Activated CD4-positive, alpha-beta T cell treated with anti-CD3 and anti-CD28 coated beads, Interleukin-2, amount 50 U/mL, for 24 hours (primary cell): ENCODE measurements around the gene PCSK7.
"Not testable (repeated sequence)": the region's sequence is repeated elsewhere in the genome, so short reads cannot be mapped to it uniquely, and the experiment has no call there.

Experiments
- DNase-seq, 2 donors: peaks; one replicate each; pipeline ENCODE4 v3.0.0-alpha.2; 2020; ENCODE audit warnings: low read depth in 1 of 2, low spot score in 1 of 2

Gene PCSK7

GRCh38 chr11:117231842-117232091 is at the start of gene PCSK7:
Gene PCSK7, minus strand, starts transcription at chr11:117232073. Its CDS starts 2,229 bp downstream, at chr11:117229844.
- no peak for DNase-seq

DNA sequence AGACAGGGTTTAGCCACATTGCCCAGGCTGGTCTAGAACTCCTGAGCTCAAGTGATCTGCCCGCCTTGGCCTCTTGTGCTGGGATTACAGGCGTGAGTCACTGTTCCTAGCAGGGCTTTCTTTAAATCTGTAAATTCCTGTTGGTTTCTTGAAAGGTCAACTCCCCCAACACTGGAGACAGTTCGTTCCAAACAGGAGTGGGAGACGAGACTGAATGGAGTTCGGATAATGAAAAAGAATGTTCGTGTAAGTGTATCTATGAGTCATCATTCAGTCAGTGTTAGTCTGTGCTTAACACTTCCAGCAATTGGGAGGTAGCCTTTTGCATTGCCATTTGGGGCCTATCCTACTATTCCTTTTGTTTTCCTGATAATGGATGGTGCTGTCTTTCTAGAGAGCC is 49.3 kb upstream of the PCSK7 start:
- DNase-seq: no peak

GRCh38 chr11:117279711-117280376 is 48.0 kb upstream of the PCSK7 start:
- no peak for DNase-seq

- DNase-seq: no peak
Observed at GRCh38 chr11:117278347-117278746, 46.5 kb upstream of the PCSK7 start.

DNA sequence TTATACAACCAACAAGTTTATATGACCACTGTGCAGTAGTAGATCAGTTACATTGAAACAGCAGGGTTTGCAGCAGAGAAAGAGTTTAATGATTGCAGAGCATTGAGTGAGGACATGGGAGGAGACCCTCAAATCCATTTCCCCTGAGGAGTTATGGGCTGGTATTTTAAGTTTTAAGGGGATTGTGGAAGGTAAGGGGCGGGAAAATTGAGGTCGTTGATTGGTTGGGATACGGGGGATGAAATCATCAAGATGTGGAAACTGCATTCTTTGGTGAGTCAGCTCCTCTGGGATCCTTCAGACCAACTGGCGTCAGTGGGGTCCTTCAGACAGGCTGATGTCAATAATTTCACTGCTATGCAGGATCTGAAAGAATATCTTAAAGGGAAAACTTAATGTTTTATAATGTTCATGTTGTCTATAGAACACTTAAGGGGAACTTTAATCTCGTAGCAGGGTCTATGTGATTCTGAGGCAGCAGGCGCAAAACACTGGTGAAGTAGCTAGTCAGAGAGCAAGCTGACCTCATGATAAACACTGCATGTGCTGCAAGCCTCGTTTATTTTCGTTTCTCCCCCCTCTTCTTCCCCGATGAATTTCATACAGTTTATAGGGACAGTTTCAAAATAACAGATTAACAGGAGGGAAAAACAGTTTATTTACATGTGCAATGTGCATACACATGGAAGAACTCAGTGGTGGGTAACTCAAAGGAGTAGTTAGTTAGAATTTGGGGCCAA is 41.8 kb upstream of the PCSK7 start:
- no peak for DNase-seq

- DNase-seq: not testable (repeated sequence)
Observed at GRCh38 chr11:117272175-117272574, 40.3 kb upstream of the PCSK7 start.

GRCh38 chr11:117271208-117271607 is 39.3 kb upstream of the PCSK7 start:
- DNase-seq: no peak

DNA sequence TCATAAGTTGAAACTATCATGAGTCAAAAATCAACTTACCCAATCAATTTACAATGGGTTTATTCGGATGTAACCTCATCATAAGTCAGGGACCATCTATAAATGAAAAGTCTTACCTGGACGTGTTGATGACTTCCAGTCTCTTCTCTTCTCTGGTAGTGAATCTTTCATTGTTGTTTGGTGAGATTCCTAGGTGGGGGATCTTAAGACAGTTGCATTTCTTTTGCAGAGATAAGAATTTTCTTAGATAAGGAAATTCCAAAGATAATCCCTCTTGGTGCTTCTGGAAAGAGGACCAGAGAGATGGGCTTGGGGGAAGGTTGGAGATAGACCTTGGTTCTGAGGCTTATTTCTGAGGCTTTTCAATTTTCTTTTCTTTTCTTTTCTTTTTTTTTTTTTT is 38.0 kb upstream of the PCSK7 start:
- no peak for DNase-seq

DNA sequence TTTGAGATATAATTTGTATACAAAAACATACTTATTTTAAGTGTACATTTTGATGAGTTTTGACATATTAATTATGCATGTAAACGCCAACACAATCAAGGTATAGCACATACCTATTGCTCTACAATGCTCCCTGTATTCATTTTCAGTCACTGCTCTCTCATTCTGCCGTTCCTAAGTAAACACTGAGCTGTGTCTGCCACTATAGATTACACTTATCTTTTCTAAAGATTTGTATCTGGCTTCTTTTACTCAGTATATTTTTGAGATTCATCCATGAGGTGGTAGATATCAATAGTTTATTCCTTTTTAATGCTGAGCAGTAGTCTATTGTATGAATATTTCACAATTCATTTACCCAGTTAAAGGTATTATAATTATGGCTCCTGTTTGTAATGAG is 33.9 kb upstream of the PCSK7 start:
- DNase-seq: no peak

DNA sequence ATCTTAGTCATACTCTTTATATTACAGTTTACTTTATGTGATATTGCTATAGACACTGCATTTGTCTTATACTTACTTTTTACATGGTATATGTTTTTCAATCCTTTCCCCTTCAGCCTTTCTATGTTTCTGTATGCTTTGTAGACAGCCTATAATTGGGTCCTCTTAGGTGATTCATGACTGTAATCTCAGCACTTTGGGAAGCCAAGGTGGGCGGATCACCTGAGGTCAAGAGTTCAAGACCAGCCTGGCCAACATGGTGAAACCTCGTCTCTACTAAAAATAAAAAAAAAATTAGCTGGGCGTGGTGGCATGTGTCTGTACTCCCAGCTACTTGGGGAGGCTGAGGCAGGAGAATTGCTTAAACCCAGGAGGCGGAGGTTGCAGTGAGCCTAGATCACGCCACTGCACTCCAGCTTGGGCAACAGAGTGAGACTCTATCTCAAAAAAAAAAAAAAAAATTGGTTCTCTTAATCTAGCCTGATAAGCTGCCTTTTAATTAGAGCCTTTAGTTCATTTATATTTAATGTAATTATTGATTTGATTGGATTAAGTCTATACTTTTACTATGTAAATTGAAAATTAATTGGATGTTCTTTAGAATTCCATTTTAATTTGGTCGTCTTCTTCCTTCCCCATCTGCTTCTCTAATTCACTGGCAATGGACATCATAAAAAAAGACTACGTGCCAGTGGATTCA is 32.9 kb upstream of the PCSK7 start:
- DNase-seq: not testable (repeated sequence)

DNA sequence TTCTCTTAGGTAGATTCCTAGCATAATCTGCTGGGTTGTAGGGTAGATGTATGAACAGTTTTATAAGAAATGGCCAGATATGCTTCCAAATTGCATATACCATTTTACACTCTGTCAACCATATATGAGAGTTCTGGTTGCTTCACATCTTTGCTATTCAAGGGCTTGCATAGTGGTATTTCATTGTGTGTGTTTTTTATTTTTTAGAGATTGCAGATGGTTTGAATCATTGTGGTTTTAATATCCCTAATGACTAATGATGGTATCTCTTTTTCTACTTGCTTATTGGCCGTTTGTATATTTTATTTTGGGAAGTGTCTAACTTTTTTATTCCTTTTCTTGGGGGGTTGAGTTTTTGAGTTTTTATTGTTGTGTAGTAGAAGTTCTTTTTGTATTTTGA is 27.5 kb upstream of the PCSK7 start:
- no peak for DNase-seq

GRCh38 chr11:117258576-117258975 is 26.7 kb upstream of the PCSK7 start:
- DNase-seq: no peak

GRCh38 chr11:117256573-117256972 is 24.7 kb upstream of the PCSK7 start:
- no peak for DNase-seq

- no peak for DNase-seq
Observed at GRCh38 chr11:117255966-117256365, 24.1 kb upstream of the PCSK7 start.

DNA sequence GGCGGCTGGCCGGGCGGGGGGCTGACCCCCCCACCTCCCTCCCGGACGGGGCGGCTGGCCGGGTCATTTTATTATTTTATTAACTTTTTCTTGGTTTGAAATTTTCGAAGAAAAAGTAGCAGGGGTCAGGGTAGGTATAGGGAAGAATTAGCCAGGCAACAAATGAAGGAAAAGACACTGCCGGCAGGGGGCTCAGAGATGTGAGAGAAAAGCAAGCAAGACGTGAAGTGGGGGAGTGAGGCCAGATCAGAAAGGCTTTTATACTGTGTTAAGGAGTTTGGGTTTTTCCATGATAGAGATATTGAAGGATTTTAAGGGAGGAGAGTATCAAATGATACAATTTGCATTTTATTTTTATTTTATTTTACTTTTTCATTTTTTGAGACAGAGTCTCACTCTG is 19.6 kb upstream of the PCSK7 start:
- DNase-seq: no peak

DNA sequence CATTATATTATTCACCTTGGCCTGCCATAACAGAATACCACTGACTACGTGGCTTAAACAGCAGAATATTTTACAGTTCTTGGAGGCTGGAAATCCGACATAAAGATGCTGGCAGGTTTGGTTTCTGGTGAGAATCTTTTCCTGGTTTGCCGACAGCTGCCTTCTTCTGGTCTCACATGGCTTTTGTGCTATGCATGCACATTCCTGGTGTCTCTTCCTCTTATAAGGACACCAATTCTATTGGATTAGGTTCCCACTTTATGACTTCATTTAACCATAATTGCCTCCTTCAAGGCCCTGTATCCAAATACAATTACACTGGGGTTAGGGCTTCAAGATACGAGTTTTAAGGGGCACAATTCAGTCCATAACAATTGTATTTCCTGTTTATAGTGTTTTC is 17.7 kb upstream of the PCSK7 start:
- DNase-seq: no peak

DNA sequence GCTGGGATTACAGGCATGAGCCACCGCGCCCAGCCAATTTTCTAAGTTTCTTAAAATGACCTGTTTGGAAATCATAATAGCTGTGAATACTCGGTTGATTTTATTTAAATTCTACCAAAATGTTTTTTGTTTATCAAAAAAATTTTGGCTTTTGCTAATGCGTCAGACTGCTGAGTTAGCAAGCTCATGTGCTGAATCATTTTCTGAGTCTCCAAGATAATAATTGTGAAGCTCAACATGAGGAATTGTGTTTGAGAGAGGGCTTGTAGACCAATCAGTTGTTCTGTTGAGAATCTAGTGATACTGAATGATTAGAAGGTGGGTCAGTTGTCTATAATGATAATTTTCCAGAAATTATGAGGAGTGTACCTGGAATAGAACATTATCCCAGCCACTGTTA is 16.5 kb upstream of the PCSK7 start:
- no peak for DNase-seq

DNA sequence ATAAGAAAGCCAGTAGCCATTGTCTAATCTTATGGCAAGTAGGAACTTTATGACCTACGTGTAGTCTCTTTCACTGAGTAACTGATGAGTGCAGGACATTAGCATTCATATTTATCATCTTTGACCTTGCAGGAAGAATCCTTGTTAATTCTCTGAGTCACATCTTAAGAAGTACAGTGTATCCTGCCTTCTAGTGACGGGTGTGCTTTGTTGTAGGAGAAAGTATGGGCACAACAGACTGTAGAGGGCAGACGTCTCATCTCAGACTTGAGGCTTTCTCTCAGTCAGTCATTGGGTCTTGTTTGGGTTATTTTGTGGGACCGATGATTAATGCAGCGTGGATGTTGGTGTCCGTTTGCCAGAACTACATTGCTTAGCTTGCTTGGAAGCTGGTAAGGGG is 7.4 kb upstream of the PCSK7 start:
- DNase-seq: no peak

- no peak for DNase-seq
Observed at GRCh38 chr11:117238221-117238620, 6.3 kb upstream of the PCSK7 start.

GRCh38 chr11:117232911-117233409 is 1.1 kb upstream of the PCSK7 start:
- no peak for DNase-seq

DNA sequence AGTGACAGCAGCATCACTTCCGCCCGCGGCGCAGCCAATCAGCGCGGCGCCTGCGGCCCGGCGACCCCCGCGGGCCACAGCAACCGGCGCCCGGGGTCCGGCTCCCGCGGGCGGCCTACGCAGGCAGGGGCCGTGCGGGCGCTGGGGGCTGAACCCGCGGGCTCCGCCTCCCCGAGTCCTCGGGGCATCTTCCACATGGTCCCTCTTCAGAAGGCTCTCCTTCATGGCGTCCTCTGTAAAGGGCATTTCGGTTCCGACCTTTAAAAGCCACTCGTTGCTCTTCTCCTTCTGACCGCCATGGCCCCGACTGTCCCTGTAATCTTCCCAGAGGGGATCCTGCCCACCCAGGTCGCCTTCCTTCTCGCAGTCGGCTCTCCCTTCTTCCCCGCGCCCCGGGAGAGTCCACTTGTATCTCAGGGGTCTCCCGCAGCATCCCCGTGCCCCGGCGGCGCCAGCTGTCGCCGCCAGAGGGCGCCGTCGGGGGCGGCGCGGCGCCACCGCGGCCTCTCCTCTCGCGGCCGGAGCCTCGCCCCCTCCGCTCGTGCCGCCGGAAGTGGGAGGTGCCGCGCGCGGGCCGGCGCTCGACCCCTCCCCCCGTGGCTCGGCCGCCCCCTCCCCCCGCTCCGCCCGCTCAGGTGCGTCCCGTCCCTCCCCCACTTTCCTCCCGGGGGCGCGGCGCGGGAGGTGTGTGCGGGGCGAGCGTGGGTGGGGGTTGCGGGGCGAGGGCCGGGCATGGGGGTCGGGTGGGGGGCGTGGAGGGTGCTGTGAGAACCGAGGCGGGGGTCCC is 412 bp upstream of the PCSK7 start, which contains the start of gene RNF214:
TSS of gene RNF214 (plus strand) at position 580 of the 787 bp plus-strand sequence. CDS start 1,602 bp downstream, outside the sequence.
- DNase-seq: peak; percentile 57 to 68
